RWPE1 (cell line): ENCODE data around the gene TEKT3.

Experiments
- CTCF ChIA-PET: fragments of 350-600 bp; sonication (Branson Sonifier 250); formaldehyde crosslinking; extraction: SDS; loops from one replicate; lab custom pipeline; 2021; lab: Yijun Ruan, JAX
- POLR2A ChIA-PET: fragments of 400-600 bp; formaldehyde crosslinking; extraction: SDS; loops from one replicate; lab custom pipeline; 2020; ENCODE audit warnings: antibody characterized with exemption; ENCODE audit not compliant: low non-redundant PET; lab: Yijun Ruan, JAX
- DNase-seq: peaks from one replicate; pipeline ENCODE4 v3.0.0; 2012; ENCODE audit warnings: low spot score
- H3K27ac ChIP-seq: fragments of 450-650 bp; 2 replicates; pipeline ENCODE4 v1.5.1; 2017
- TF ChIP-seq, protein P1 (sequence below): fragments of 450-650 bp; conservative IDR thresholded peaks from 2 replicates; pipeline ENCODE4 v1.5.1; 2017; ENCODE audit warnings: low read depth, mild to moderate bottlenecking

The TEKT3 gene

DNA sequence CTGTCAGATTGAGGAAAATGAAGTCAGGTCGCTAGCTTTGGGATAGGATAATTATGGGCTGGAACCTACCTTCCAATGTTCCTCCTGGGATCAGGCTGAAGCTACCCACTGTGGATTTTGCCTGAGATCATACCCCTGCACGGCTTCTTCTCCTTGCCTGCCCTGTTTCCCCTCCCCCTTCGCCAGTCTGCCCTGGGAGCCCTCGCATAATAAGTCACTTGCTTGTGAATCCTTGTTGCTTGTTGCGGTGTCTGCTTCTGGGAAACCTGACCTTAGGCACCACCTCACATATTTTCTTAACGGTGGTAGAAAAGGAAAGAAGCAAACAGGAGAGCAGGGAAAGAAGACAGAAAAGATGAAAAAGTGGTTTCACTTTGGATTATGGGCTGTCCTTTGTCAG is 63.0 kb downstream of the TEKT3 start:
- ChIA-PET POLR2A (no interaction called here), CTCF (no interaction called here)
- TF ChIP-seq, protein P1, sequence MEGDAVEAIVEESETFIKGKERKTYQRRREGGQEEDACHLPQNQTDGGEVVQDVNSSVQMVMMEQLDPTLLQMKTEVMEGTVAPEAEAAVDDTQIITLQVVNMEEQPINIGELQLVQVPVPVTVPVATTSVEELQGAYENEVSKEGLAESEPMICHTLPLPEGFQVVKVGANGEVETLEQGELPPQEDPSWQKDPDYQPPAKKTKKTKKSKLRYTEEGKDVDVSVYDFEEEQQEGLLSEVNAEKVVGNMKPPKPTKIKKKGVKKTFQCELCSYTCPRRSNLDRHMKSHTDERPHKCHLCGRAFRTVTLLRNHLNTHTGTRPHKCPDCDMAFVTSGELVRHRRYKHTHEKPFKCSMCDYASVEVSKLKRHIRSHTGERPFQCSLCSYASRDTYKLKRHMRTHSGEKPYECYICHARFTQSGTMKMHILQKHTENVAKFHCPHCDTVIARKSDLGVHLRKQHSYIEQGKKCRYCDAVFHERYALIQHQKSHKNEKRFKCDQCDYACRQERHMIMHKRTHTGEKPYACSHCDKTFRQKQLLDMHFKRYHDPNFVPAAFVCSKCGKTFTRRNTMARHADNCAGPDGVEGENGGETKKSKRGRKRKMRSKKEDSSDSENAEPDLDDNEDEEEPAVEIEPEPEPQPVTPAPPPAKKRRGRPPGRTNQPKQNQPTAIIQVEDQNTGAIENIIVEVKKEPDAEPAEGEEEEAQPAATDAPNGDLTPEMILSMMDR = no peak
- no peak for DNase-seq
- no peak overlapping the region for H3K27ac ChIP-seq

DNA sequence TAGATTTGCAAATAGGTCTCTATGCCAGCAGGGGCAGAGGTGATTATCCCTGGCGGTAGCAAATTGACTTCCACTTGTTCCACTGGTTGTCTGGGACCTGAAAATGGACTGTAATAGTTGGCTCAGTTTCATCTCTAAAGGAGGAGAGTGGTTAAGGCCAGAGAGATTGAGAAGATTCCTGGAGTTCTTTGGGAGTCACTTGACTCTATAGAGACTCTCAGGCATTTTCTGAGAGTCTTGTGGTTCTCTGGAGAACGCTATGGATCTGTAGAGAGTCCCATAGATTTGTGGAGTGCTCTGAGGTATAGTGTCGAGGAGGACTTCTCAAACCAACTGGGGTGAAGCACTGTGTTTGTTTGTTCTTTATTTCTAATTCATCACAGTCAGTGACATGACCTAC is 67.4 kb downstream of the TEKT3 start:
- DNase-seq = no peak
- TF ChIP-seq, protein P1 = no peak
- H3K27ac ChIP-seq = no peak overlapping the region
- ChIA-PET CTCF (no interaction called here), POLR2A (no interaction called here)

DNA sequence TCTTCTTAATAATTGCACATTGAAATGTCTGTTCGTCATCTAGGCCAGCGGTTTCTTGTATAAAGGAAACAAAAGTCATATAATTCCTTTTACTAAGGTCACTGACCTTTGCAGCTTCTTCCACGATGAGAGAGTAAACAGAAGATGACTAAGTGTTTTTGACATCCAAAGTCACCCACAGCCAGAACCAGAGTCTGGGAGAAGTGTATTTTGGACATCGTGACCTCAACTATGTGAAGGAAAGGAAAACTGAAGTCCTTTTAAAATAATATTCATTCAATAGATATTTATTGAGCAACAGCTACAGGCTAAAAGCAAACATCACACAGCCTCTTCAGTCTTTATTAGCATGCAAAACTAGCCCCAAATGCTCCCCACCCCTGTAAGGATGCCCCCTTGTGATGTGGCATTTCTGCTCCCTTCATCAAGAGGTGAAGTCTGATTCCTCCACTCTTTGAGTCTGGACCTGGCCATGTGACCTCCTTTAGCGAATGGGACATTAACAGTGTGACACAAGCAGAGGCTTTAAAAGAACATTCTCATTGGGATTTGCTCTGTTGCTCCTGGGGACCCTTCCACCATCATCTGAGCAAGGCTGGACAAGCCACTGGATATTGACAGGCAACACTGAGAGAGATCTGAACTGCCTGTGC is 68.1 kb downstream of the TEKT3 start:
- ChIA-PET POLR2A (no interaction called here), CTCF (no interaction called here)
- no peak for DNase-seq
- TF ChIP-seq, protein P1 = no peak
- no peak overlapping the region for H3K27ac ChIP-seq

DNA sequence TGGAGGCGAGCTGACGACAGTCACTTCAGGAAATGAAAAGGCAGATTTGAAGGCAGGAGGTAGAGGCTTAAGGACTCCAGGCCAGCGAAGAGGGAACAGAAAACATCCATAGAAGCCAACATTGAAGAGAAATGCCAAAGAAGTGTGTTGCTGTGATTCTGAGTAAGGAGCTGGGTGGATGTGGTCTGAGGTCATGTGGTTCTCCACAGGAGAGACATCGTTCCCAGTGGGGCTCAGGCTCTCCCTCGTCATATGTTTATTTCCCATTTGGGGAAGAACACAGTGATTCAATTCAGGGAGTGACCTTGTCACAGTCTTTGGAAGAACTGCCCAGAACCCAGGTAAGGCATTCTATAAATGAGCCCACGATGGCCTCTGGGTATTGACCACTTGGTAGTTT is 69.7 kb downstream of the TEKT3 start:
- no peak for DNase-seq
- ChIA-PET POLR2A (no interaction called here), CTCF (no interaction called here)
- TF ChIP-seq, protein P1 = no peak
- H3K27ac ChIP-seq = no peak overlapping the region

DNA sequence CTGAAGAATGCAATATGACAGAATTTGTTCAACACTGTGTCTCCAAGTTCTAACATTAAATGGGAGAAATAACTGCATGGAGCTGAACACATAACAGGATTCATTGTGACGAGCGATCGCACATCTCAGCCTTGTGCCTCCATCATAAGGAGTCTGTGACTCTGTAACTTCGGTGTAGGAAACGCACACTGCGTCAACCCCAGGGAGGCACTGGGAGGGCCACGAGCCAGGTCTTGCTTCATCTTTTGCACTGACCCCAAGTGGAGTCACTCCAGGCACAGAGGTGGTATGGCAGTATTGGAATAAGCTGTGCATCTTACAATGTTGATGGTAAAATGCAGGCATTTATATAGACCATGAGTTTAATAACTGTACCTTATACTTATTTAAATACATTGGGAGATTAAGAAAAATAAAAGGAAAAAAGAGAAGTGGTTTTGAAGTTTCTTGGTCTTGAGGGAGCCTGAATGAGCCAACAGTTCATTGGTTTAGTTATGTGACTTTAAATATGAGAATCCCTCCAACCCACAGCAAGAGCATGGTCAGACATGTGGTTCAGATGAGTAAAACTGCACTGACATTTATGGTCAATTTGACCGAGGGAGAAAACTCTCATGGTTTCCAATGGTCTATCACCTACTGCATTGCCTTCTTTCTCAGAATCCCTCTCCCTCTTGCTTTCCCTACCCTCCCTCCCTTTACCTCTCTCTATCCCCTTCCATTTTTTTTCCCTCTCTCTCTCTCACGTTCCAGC is 70.6 kb downstream of the TEKT3 start:
- H3K27ac ChIP-seq = no peak overlapping the region
- ChIA-PET CTCF (no interaction called here), POLR2A (no interaction called here)
- DNase-seq = no peak
- TF ChIP-seq, protein P1 = no peak

DNA sequence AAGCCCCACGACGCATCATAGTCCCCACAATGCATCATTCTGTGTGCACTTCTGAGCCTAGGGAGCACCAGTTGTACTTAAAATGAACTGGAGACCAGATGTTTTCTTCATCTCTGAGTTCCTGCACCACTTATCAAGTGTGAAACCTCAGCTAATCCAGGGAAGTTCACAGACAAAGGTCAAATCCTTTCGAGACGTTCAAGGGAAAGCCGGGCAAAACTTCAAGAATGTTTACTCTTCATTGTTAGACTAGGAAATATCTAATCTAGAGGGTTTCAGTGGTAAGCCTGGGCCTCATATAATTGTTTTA is 71.7 kb downstream of the TEKT3 start:
- TF ChIP-seq, protein P1 = no peak
- no peak overlapping the region for H3K27ac ChIP-seq
- ChIA-PET POLR2A (no interaction called here), CTCF (interaction anchor here (1.0 kb wide), 1 partner anchor 233 kb away, joined by 3 read pairs; no protein-coding TSS in a partner anchor)
- no peak for DNase-seq
